HG02943 (cell line): ENCODE results near the gene C16orf74.

ENCODE experiments used
- ATAC-seq: cut with Tn5 transposase; IDR thresholded peaks from one replicate; pipeline ENCODE4 v1.9.1; 2021; ENCODE audit warnings: mild to moderate bottlenecking, low read depth, moderate library complexity; ENCODE audit not compliant: unreplicated experiment

The C16orf74 gene

GRCh38 chr16:85777583-85778310 lies 26.9 kb upstream of the C16orf74 start:
- ATAC-seq, result no peak

- no peak for ATAC-seq
Measured at GRCh38 chr16:85774811-85775210, 23.9 kb upstream of the C16orf74 start.

DNA sequence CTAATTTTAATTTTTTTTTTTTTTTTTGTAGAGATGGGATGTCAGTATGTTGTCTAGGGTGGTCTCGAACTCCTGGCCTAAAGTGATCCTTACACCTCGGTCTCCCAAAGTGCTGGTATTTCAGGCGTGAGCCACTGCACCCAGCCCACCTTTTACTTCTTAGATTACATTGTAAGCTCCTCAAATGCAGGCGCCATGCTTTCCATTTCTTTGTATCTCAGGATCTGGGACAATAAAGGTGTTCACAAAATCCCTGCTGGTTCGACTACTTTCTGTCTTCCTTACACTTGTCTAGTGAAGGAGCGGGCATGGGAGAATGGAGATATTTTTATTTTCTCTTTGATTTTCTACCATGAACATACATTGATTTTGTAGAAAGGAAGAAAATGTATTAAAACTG lies 23.2 kb upstream of the C16orf74 start:
- no peak for ATAC-seq

GRCh38 chr16:85773044-85773443 lies 22.1 kb upstream of the C16orf74 start:
- no peak for ATAC-seq

DNA sequence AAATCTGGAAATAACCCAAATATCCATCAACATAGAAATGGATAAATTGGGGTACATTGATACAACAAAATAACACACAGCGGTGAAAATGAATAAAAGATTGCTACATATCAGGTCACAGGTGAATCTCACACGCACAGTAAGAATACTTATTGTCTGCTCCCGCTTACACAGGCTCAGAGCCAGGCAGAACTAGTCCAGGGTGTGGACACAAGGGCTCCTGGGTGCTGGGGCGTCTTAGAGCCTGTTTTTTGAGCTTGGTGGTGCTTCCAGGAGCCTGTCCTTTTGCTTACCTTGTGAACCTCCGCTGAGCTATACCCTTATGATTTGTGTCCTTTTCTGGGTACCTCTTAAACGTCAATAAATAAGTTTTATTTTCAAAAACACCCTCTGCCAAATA lies 19.8 kb upstream of the C16orf74 start:
- ATAC-seq, result no peak

GRCh38 chr16:85768199-85768598 lies 17.3 kb upstream of the C16orf74 start:
- ATAC-seq, result no peak

DNA sequence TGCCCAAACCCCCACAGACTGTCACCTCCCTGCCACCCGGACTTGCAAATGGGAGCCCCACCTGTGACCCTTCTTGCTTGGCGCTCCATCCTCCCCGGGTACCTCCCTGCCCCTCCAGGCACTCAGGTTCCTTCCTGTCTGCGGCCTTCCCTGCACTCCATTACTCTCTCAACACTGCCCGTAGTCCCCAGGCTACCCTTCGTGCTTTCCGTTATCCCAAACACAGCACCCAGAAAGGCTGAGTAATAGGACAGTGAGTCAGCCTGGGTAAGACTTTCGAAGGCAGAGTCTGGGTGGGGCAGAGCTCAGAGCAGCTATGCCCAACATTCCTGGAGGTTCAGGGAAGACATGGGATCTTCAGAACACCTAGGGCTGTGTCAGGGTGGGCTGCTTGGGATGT lies 16.6 kb upstream of the C16orf74 start:
- no peak for ATAC-seq

- ATAC-seq, result no peak
Measured at GRCh38 chr16:85765767-85766166, 14.9 kb upstream of the C16orf74 start.

DNA sequence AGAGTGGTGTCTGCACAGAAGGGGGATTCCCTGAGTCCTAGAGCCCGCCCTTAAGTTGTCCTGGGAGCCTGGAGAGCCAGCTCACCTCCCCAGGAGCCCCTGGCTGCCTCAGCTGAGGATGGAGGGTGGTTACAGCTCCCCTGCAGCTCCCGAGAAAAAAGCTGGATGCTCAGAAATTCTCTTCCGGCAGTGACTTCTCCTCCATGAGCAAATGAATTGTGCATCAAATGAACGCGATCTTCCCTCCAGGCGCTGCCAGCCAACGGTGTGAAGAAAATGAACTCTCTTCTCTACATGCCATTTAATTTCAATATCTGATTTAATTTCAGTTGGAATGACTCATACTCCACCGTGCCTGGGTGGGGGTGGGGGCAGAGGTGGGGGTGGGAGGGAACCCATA lies 14.3 kb upstream of the C16orf74 start:
- no peak for ATAC-seq

- no peak for ATAC-seq
Measured at GRCh38 chr16:85763616-85764015, 12.7 kb upstream of the C16orf74 start.

- no peak for ATAC-seq
Measured at GRCh38 chr16:85762970-85763369, 12.1 kb upstream of the C16orf74 start.

DNA sequence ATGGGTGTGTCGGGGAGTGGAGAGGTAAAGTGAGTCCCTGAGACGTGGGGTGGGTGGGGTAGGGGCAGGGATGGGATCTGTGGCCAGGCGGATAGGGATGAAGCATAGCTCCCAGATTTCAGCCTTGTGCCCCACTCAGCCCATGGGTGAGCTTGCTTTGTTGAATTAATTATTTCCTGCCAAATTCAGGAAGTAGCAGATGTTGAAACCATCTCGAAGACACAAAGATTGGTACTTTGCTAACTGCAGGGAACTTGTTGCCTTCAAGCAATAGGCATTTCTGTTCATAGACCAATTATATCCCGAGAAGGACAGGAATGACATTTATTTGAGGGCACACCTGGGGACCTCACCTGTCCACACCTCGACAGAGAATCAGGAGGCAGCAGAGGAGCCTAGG lies 11.0 kb upstream of the C16orf74 start:
- no peak for ATAC-seq

DNA sequence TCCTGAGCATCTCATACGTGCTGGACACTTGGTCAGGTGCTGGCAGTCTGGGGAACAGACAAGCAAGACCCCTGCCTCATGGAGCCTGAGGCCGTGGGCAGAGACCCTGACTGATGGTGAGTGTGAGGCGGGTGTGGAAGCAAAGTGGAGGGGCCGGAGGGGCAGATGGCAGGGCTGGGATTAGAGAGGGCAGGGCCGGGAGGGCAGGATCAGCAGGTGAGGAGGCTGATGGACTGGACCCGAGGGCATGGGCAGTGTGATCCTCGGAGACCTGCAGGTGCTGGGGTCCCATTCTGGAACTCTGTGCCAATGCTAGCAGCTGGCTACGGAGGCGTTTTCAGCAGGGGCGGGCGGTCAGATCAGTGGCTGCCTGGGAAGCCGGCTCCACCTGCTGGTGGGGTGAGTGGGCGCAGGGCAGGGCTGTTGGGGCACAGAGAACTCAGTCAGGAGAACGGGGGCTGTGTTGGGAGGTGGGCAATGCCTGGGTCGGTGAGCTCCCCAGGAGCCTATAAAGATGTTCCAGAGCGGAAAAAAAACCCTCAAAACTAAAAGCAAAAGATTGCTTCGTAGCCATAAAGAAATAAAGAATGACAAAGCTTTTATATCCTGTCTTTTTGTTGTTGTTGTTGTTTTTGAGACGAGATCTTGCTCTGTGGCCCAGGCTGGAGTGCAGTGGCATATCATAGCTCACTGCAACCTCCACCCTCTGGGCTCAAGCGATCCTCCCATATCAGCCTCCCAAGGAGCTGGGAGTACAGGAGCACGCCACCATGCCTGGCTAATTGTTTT lies 8.9 kb upstream of the C16orf74 start:
- ATAC-seq, result no peak

DNA sequence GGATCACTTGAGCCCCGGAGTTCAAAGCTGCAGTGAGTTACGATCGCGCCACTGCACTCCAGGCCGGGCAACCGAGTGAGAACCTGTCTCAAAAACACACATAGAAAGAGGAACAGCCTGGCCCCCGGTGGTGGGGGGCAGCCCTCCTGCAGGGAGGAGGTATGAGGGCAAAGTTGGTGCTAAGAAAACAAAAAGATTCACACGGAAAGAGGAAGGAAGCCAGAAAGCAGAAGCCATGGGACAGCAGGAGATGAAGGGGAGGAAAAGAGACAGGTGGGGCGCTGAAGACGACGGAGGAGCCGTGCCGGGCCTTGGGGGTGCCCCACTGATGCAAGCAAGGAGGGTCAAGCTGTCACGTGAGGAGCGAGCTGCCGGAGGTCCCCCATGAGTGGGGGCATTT lies 8.2 kb upstream of the C16orf74 start:
- no peak for ATAC-seq

- ATAC-seq, result no peak
Measured at GRCh38 chr16:85757341-85757822, 6.5 kb upstream of the C16orf74 start.

- no peak for ATAC-seq
Measured at GRCh38 chr16:85755929-85756768, 5.3 kb upstream of the C16orf74 start.

DNA sequence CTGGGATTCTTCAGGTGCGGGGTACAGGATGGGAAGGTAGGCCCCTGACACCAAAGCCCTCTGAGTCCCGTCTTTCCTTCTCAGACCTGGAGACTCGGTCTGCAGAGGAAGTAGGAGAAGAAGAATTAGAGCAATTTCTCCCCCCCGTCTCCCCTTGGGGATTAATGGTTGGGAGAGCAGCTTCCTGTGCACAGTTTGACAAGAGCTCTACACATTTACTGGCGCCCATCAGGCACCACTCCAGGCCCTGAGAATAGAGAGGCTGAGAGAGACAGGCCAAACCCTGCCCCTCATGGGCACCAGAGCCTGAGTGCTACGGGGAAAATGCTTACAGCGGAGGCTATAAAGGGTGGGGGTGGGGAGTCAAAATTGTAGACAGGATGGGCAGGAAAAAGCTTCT lies 3.5 kb upstream of the C16orf74 start:
- no peak for ATAC-seq

DNA sequence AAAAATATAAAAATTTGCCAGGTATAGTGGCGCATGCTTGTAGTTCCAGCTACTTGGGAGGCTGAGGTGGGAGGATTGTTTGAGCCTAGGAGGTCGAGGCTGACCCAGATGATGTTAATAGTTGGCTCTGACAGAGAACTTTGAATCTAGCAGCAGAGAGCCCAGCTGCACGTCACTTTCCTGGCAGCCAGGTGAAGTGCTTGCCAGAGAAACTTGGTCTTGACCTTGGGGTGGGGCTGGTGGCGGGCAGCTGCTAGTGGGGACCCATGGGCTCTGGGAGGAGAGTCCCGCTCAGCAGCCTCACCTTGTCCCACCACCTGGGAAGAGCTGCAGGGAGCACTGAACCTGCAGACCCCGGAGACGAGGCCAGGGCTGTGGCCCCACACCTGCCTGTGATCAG lies 3.1 kb upstream of the C16orf74 start:
- no peak for ATAC-seq

DNA sequence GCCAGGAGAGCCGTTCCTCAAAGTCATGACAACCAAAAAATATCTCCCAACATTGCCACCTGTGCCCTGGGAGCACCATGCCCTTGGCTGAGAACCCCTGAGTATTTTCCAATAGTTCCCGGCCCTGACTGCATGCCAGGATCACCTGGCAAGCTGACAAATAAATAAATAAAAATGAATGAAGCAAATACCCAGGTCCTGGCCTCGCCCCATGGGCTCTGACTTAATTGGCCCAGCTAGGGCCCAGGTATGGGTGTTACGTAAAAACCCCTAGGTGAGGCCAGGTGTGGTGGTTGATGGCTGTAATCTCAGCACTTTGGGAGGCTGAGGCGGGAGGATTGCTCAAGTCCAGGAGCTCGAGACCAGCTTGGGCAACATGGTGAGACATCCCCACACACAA lies 2.7 kb upstream of the C16orf74 start:
- no peak for ATAC-seq

GRCh38 chr16:85752511-85753420 lies 1.9 kb upstream of the C16orf74 start:
- no peak for ATAC-seq
